Suprapubic skin (tissue), 4 donors: Measurements from ENCODE around the gene NDUFAF4. TPM values are rescaled to one million over a fixed set of nuclear protein-coding genes. Genes with fewer than 3 reads are reported as not detected.
A peak's percentile ranks its signal among the peaks of the same experiment; 100 is the strongest.

Experiments used
- DNase-seq, 2 donors: peaks; one replicate each; pipeline ENCODE4 v3.0.0-alpha.2; 2019; ENCODE audit warnings: low spot score in 2 of 2
- H3K27ac ChIP-seq: fragments of 200-600 bp; sonication (generic); one replicate; pipeline ENCODE4 v1.5.1; 2019
- H3K27me3 ChIP-seq: fragments of 200-600 bp; sonication (generic); one replicate; pipeline ENCODE4 v1.5.1; 2019
- H3K36me3 ChIP-seq: fragments of 200-600 bp; sonication (generic); one replicate; pipeline ENCODE4 v1.5.1; 2019
- H3K4me1 ChIP-seq: fragments of 200-600 bp; sonication (generic); one replicate; pipeline ENCODE4 v1.5.1; 2019
- H3K4me3 ChIP-seq: fragments of 200-600 bp; sonication (generic); one replicate; pipeline ENCODE4 v1.5.1; 2019; ENCODE audit warnings: mild to moderate bottlenecking
- H3K9me3 ChIP-seq: fragments of 200-600 bp; sonication (generic); one replicate; pipeline ENCODE4 v1.5.1; 2019
- CTCF ChIP-seq, 2 donors: fragments of 200-600 bp in 1 of 2; fragments of 450-650 bp in 1 of 2; sonication (generic) in 1 of 2; IDR thresholded peaks; one replicate each; pipeline ENCODE4 v1.5.1; 2016 to 2019; ENCODE audit warnings: antibody characterized with exemption in 2 of 2, mild to moderate bottlenecking in 1 of 2, moderate library complexity in 1 of 2
- EP300 ChIP-seq: sonication (generic); formaldehyde crosslinking; IDR thresholded peaks from one replicate; pipeline ENCODE4 v1.6.1; 2017; ENCODE audit warnings: antibody characterized with exemption
- POLR2A ChIP-seq, 2 donors: fragments of 450-650 bp; IDR thresholded peaks; one replicate each; pipeline ENCODE4 v1.6.1; 2017; ENCODE audit warnings: antibody characterized with exemption in 2 of 2, mild to moderate bottlenecking in 2 of 2, moderate library complexity in 2 of 2
- POLR2AphosphoS5 ChIP-seq, 3 donors: sonication (generic); formaldehyde crosslinking; IDR thresholded peaks; one replicate each; pipeline ENCODE4 v1.6.1; 2017; ENCODE audit warnings: antibody characterized with exemption in 3 of 3
- WGBS: methylation state at CpG from one replicate; pipeline ENCODE4 v1.1.5; 2018; 5-methylcytosine and 5-hydroxymethylcytosine counted together
- total RNA-seq, 4 donors: library from RNA; depleted of rRNA; stranded (reverse); fragments of >200 nt; gene quantifications; one replicate each; pipeline ENCODE4 v1.1.0, GENCODE V29; 2016

The NDUFAF4 gene
- 10 to 100 TPM; 12.1 to 31.1 (median 19.0) TPM for total RNA-seq

- Histone ChIP-seq H3K4me3 (peak within 1 kb of the TSS; percentile 95), H3K9me3 (no peaks in the 10 kb centered on the region), H3K36me3 (peaks cover 21% of the 10 kb centered on the region), H3K4me1 (peaks cover 34% of the 10 kb centered on the region), H3K27ac (peak within 1 kb of the TSS; percentile 86), H3K27me3 (no peaks in the 10 kb centered on the region)
- 0% methylated on average over 10 of the region's 71 CpGs for WGBS
- DNase-seq = peak; percentile 97 to 98
- TF ChIP-seq POLR2A (IDR thresholded peaks at IDR 0.05) (peak in 1 of 2 donors; percentile 34), CTCF (IDR thresholded peaks at IDR 0.05) (peak; percentile 90 to 96), EP300 (no peak)
Measured at GRCh38 chr6:96897396-96898240, at the start of gene NDUFAF4. TSS of gene NDUFAF4 (minus strand) at chr6:96897891. CDS start at chr6:96897801, 90 bp downstream.

GRCh38 chr6:96947055-96947454 is 49.4 kb upstream of the NDUFAF4 start:
- no peak overlapping the region for H3K27ac ChIP-seq
- 77% methylated on average over 3 of the region's 3 CpGs for WGBS
- no peak for TF ChIP-seq POLR2A (IDR thresholded peaks at IDR 0.05)
- TF ChIP-seq EP300 = no peak
- no peak for TF ChIP-seq POLR2AphosphoS5 (IDR thresholded peaks at IDR 0.05)
- TF ChIP-seq CTCF (IDR thresholded peaks at IDR 0.05) = no peak

GRCh38 chr6:96943555-96944215 is 46.0 kb upstream of the NDUFAF4 start:
- H3K36me3 ChIP-seq = no peaks in the 10 kb centered on the region
- DNase-seq = no peak
- H3K27me3 ChIP-seq = peaks cover 7% of the 10 kb centered on the region
- peaks cover 8% of the 10 kb centered on the region for H3K4me1 ChIP-seq
- no peak overlapping the region for H3K27ac ChIP-seq
- 30% methylated on average over 9 of the region's 9 CpGs for WGBS
- H3K9me3 ChIP-seq = no peaks in the 10 kb centered on the region
- no peak overlapping the region for H3K4me3 ChIP-seq
- TF ChIP-seq CTCF (IDR thresholded peaks at IDR 0.05) = no peak
- no peak for TF ChIP-seq POLR2A (IDR thresholded peaks at IDR 0.05)
- TF ChIP-seq EP300 = no peak
- no peak for TF ChIP-seq POLR2AphosphoS5 (IDR thresholded peaks at IDR 0.05)

More at GRCh38 chr6:96947055-96947454, 49.4 kb upstream of the NDUFAF4 start:
- Histone ChIP-seq H3K4me3 (no peak overlapping the region), H3K4me1 (no peaks in the 10 kb centered on the region), H3K9me3 (no peaks in the 10 kb centered on the region), H3K36me3 (no peaks in the 10 kb centered on the region), H3K27me3 (peaks cover 7% of the 10 kb centered on the region)
- no peak for DNase-seq

- 58% methylated on average over 2 of the region's 2 CpGs for WGBS
- no peak overlapping the region for H3K4me3 ChIP-seq
- H3K27me3 ChIP-seq = peaks cover 7% of the 10 kb centered on the region
- no peak overlapping the region for H3K27ac ChIP-seq
- peaks cover 8% of the 10 kb centered on the region for H3K4me1 ChIP-seq
- TF ChIP-seq POLR2A (IDR thresholded peaks at IDR 0.05) (no peak), EP300 (no peak), CTCF (IDR thresholded peaks at IDR 0.05) (no peak), POLR2AphosphoS5 (IDR thresholded peaks at IDR 0.05) (no peak)
- no peak for DNase-seq
- no peaks in the 10 kb centered on the region for H3K36me3 ChIP-seq
- no peaks in the 10 kb centered on the region for H3K9me3 ChIP-seq
Measured at GRCh38 chr6:96942676-96943075, 45.0 kb upstream of the NDUFAF4 start.

- Histone ChIP-seq H3K9me3 (no peaks in the 10 kb centered on the region), H3K4me1 (peaks cover 8% of the 10 kb centered on the region), H3K27ac (no peak overlapping the region), H3K4me3 (no peak overlapping the region), H3K27me3 (peaks cover 7% of the 10 kb centered on the region), H3K36me3 (no peaks in the 10 kb centered on the region)
- DNase-seq = no peak
- TF ChIP-seq CTCF (IDR thresholded peaks at IDR 0.05) (no peak), EP300 (no peak), POLR2A (IDR thresholded peaks at IDR 0.05) (no peak), POLR2AphosphoS5 (IDR thresholded peaks at IDR 0.05) (no peak)
Measured at GRCh38 chr6:96940322-96940721, 42.6 kb upstream of the NDUFAF4 start.
